Measurements from ENCODE around the gene ELAPOR2.

GRCh38 chr7:87013840-87014190, 45.6 kb downstream of the ELAPOR2 start:
- TF ChIP-seq CTCF (IDR thresholded peaks at IDR 0.05 in 4 of 5, conservative IDR thresholded peaks at IDR 0.05 in 1 of 5) (no peak), POLR2A (IDR thresholded peaks at IDR 0.05) (no peak)

All from gastrocnemius medialis (tissue), 4 donors.